T-helper 1 cell treated with Interleukin-12 subunit alpha and Interleukin-12 subunit beta and Interleukin-4 antibody, amounts not matched to agents 30 ng/mL and 1 ng/mL, for 36 hours (primary cell): ENCODE measurements around the gene S100A13. TPM values are rescaled to one million over a fixed set of nuclear protein-coding genes. Genes with fewer than 3 reads are reported as not detected.
"Not testable (repeated sequence)": the region's sequence is repeated elsewhere in the genome, so short reads cannot be mapped to it uniquely, and the experiment has no call there.

Experiments
- intact Hi-C: fragments of 100-400 bp; cut with micrococcal nuclease; formaldehyde crosslinking; loops from one replicate; pipeline ENCODE4 v1.15.1; 2024
- total RNA-seq: library from RNA; stranded (reverse); gene quantifications from 2 replicates; pipeline ENCODE4 v1.2.3, GENCODE V29; 2022

Gene S100A13
- total RNA-seq, 1 donor from 2014 or later = 5.1 TPM

- intact Hi-C loops = not testable (repeated sequence)
Measured at GRCh38 chr1:153575081-153575491, 52.2 kb downstream of the S100A13 start.

GRCh38 chr1:153573351-153573750 lies 54.0 kb downstream of the S100A13 start:
- intact Hi-C loops = loop anchor here (2.0 kb wide), 1 partner anchor 413 kb away; the partner anchor contains the start of gene RAB13

GRCh38 chr1:153572569-153573015 lies 54.7 kb downstream of the S100A13 start:
- intact Hi-C loops = loop anchor here (1.0 to 2.0 kb wide), 3 partner anchors 45 to 414 kb away; partner anchors contain the start of gene RAB13

DNA sequence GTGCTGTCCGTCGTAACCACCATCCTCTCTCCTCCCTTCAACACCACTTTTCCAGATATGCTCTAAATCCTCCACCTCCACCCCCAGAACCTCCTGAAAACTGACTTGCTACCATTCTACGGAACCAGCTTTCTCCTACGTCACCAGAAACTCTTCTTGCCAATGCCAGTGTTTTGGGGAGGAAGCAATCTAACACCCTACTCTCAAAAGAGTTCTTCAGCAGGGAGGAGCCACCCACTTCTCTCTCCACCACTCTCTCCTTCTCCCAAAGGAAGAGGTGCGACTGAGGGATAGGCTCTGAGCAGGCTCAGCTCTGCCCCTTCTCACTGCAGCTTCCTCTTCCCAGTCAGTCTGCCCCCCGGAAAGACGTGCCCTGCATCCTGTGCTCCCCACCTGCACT lies 55.6 kb downstream of the S100A13 start:
- intact Hi-C loops = loop anchor here (1.0 to 2.0 kb wide), 3 partner anchors 46 to 415 kb away; partner anchors contain the start of gene RAB13

DNA sequence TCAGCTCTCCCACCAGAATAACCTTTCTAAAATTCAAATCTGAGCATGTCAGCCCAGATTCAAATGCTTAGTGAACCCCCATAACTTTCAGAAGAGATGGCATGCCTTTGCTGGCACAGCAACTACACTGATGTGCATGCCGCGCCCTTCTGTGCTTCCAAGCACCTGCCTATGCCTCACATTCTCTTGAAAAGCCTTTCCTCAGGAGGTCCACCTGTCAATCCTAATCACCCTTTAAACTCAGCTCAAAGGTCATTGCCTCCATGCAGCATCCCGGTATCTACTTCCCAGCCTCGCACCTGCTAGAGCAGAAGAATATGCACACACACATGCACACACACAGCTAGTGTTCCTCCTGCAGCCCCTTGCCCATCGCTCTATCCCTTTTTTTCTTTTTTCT lies 56.4 kb downstream of the S100A13 start:
- intact Hi-C loops = no loop called here

GRCh38 chr1:153569465-153569864 lies 57.8 kb downstream of the S100A13 start:
- intact Hi-C loops = no loop called here

Other genes starting within 250 kb of the S100A13 start
- gene S100A8, start 236.4 kb downstream of the S100A13 start, total RNA-seq = not detected in 2 replicates
- gene S100A7A, start 211.0 kb downstream of the S100A13 start, total RNA-seq = not detected in 2 replicates
- gene S100A7, start 166.9 kb downstream of the S100A13 start, total RNA-seq = not detected in 2 replicates
- gene S100A6, start 91.5 kb downstream of the S100A13 start, total RNA-seq = 410 and 418 TPM in 2 replicates
- 2.6 and 3.9 TPM in 2 replicates for gene S100A5, start 86.6 kb downstream of the S100A13 start, total RNA-seq
- 762 and 767 TPM in 2 replicates for gene S100A4, start 81.7 kb downstream of the S100A13 start, total RNA-seq
- 0.24 TPM in 1 of 2 replicates, not detected in the other for gene S100A3, start 78.2 kb downstream of the S100A13 start, total RNA-seq
- gene S100A2, start 61.7 kb downstream of the S100A13 start, total RNA-seq = 0.78 TPM in 1 of 2 replicates, not detected in the other
- gene S100A16, start 14.4 kb downstream of the S100A13 start, total RNA-seq = not detected in 2 replicates
- not detected in 2 replicates for gene S100A14, start 11.2 kb downstream of the S100A13 start, total RNA-seq
- not detected in 2 replicates for gene S100A1, start 929 bp upstream of the S100A13 start, total RNA-seq
- gene CHTOP, start 6.6 kb upstream of the S100A13 start, total RNA-seq = 103 and 105 TPM in 2 replicates
- gene SNAPIN, start 31.2 kb upstream of the S100A13 start, total RNA-seq = 36.2 and 41.6 TPM in 2 replicates
- gene ILF2, start 43.5 kb upstream of the S100A13 start, total RNA-seq = 184 and 186 TPM in 2 replicates
- not detected in 2 replicates for gene NPR1, start 51.2 kb upstream of the S100A13 start, total RNA-seq
- gene INTS3, start 100.5 kb upstream of the S100A13 start, total RNA-seq = 60.6 and 64.4 TPM in 2 replicates
- 21.0 and 22.5 TPM in 2 replicates for gene SLC27A3, start 147.9 kb upstream of the S100A13 start, total RNA-seq